ENCODE data around the gene CYRIA.
A peak's percentile ranks its signal among the peaks of the same experiment; 100 is the strongest.

CYRIA gene

DNA sequence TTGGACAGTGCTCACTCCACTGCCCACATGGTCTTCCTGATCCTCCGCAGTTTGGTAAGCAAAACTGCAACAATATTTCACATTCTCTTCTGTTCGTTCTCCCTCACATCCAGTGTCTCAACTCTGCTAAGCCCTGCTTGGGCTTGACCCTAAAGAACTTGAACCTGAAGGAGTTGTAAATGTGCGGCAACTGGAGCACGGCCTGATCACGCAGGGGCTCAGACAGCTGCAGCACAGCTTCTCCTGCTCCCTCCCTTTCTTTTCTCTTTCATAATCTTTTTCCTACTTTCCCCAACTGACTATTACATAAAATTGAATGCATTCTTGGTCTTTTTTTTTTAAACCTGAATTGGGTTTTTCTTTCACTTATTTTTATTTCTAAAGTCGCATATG, 10.2 kb downstream of the CYRIA start:
- Histone ChIP-seq H3K9me3 (ENCODE audit: control insufficient read depth, low read length) (no peaks in the 10 kb centered on the region), H3K4me3 (ENCODE audit: low read depth, low read length) (no peak overlapping the region), H3K27ac (no peak overlapping the region), H3K79me2 (no peaks in the 10 kb centered on the region), H3K27me3 (ENCODE audit: control insufficient read depth, insufficient read depth, low read length) (no peaks in the 10 kb centered on the region), H2AFZ (no peak overlapping the region), H3K4me1 (no peaks in the 10 kb centered on the region), H3K9ac (no peak overlapping the region), H3K4me2 (ENCODE audit: low read length) (no peak overlapping the region), H3K36me3 (ENCODE audit: control insufficient read depth, insufficient read depth, low read length) (no peaks in the 10 kb centered on the region)
- TF ChIP-seq, protein P1, sequence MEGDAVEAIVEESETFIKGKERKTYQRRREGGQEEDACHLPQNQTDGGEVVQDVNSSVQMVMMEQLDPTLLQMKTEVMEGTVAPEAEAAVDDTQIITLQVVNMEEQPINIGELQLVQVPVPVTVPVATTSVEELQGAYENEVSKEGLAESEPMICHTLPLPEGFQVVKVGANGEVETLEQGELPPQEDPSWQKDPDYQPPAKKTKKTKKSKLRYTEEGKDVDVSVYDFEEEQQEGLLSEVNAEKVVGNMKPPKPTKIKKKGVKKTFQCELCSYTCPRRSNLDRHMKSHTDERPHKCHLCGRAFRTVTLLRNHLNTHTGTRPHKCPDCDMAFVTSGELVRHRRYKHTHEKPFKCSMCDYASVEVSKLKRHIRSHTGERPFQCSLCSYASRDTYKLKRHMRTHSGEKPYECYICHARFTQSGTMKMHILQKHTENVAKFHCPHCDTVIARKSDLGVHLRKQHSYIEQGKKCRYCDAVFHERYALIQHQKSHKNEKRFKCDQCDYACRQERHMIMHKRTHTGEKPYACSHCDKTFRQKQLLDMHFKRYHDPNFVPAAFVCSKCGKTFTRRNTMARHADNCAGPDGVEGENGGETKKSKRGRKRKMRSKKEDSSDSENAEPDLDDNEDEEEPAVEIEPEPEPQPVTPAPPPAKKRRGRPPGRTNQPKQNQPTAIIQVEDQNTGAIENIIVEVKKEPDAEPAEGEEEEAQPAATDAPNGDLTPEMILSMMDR (IDR thresholded peaks at IDR 0.05), result no peak

- Histone ChIP-seq H3K4me2 (ENCODE audit: low read length) (no peak overlapping the region), H3K27me3 (ENCODE audit: control insufficient read depth, insufficient read depth, low read length) (no peaks in the 10 kb centered on the region), H3K36me3 (ENCODE audit: control insufficient read depth, insufficient read depth, low read length) (no peaks in the 10 kb centered on the region), H3K4me3 (ENCODE audit: low read depth, low read length) (no peak overlapping the region), H3K4me1 (no peaks in the 10 kb centered on the region), H3K9me3 (ENCODE audit: control insufficient read depth, low read length) (no peaks in the 10 kb centered on the region), H2AFZ (no peak overlapping the region), H3K27ac (no peak overlapping the region), H3K9ac (no peak overlapping the region), H3K79me2 (no peaks in the 10 kb centered on the region)
- TF ChIP-seq, protein P1 (IDR thresholded peaks at IDR 0.05), result no peak
Measured at GRCh38 chr2:16654833-16655444, 10.7 kb downstream of the CYRIA start.

- Histone ChIP-seq H3K36me3 (ENCODE audit: control insufficient read depth, insufficient read depth, low read length) (no peaks in the 10 kb centered on the region), H3K27ac (peak overlapping the region; percentile 3), H3K4me1 (no peaks in the 10 kb centered on the region), H3K9ac (no peak overlapping the region), H3K79me2 (no peaks in the 10 kb centered on the region), H2AFZ (no peak overlapping the region), H3K27me3 (ENCODE audit: control insufficient read depth, insufficient read depth, low read length) (no peaks in the 10 kb centered on the region), H3K4me3 (ENCODE audit: low read depth, low read length) (no peak overlapping the region), H3K4me2 (ENCODE audit: low read length) (no peak overlapping the region), H3K9me3 (ENCODE audit: control insufficient read depth, low read length) (no peaks in the 10 kb centered on the region)
- TF ChIP-seq, protein P1 (IDR thresholded peaks at IDR 0.05), result no peak
Measured at GRCh38 chr2:16653799-16654198, 11.8 kb downstream of the CYRIA start.

- Histone ChIP-seq H3K36me3 (ENCODE audit: control insufficient read depth, insufficient read depth, low read length) (no peaks in the 10 kb centered on the region), H3K27ac (peak overlapping the region; percentile 3), H3K27me3 (ENCODE audit: control insufficient read depth, insufficient read depth, low read length) (no peaks in the 10 kb centered on the region), H3K4me3 (ENCODE audit: low read depth, low read length) (no peak overlapping the region), H3K4me1 (no peaks in the 10 kb centered on the region), H3K79me2 (no peaks in the 10 kb centered on the region), H2AFZ (no peak overlapping the region), H3K9ac (no peak overlapping the region), H3K9me3 (ENCODE audit: control insufficient read depth, low read length) (no peaks in the 10 kb centered on the region), H3K4me2 (ENCODE audit: low read length) (no peak overlapping the region)
- TF ChIP-seq, protein P1 (IDR thresholded peaks at IDR 0.05), result no peak
Measured at GRCh38 chr2:16653083-16653375, 12.6 kb downstream of the CYRIA start.

DNA sequence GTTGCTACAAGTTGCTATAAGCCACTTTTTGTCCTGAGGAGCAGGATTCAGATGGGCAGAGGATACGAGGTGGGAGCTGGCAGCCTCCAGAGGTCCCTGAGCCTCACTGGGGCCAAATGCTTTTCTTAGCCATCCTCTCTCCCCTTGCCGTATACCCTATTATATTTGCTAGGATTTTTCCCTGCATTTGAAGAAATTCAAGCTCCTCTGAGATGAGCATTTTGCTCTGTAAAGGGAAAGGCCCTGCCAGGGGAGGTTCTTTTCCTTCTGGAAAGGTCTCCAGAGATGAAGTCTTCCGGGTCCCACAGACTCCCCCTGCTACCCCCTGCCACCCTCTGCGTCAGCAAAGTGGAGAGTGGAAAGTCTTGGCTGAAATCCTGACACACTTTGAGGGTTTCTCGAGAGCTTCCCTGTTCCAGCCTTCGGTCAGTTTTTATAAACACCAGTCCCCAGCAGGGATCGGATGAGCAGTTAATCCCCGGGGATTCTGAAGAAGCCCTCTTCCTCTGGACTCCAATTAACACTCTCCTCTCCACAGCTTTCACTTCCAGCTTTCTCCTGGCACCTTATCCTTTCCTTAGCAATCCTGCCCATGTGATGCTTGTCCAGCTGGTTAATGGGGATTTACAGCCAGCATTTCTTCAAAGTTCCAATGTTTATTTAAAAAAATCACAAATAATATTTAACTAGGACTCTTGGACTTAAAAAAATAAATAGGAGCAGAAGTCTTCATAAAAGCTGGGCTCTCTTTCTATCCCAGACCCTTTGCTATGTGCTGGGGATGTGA, 13.1 kb downstream of the CYRIA start:
- Histone ChIP-seq H3K27ac (no peak overlapping the region), H3K9ac (no peak overlapping the region), H3K9me3 (ENCODE audit: control insufficient read depth, low read length) (no peaks in the 10 kb centered on the region), H3K79me2 (no peaks in the 10 kb centered on the region), H3K4me1 (no peaks in the 10 kb centered on the region), H3K36me3 (ENCODE audit: control insufficient read depth, insufficient read depth, low read length) (no peaks in the 10 kb centered on the region), H2AFZ (no peak overlapping the region), H3K27me3 (ENCODE audit: control insufficient read depth, insufficient read depth, low read length) (no peaks in the 10 kb centered on the region), H3K4me2 (ENCODE audit: low read length) (no peak overlapping the region), H3K4me3 (ENCODE audit: low read depth, low read length) (no peak overlapping the region)
- TF ChIP-seq, protein P1 (IDR thresholded peaks at IDR 0.05), result no peak

All from parathyroid adenoma (tissue), 2 donors.